HG02884 (cell line): ENCODE measurements around the gene RTN4RL1.
A peak's percentile ranks its signal among the peaks of the same experiment; 100 is the strongest.

Experiments used
- ATAC-seq: cut with Tn5 transposase; IDR thresholded peaks from one replicate; pipeline ENCODE4 v1.9.1; 2021; ENCODE audit warnings: mild to moderate bottlenecking, moderate library complexity; ENCODE audit not compliant: unreplicated experiment

The RTN4RL1 gene

GRCh38 chr17:2047590-2047989 lies 22.5 kb upstream of the RTN4RL1 start:
- ATAC-seq = no peak

- no peak for ATAC-seq
Measured at GRCh38 chr17:2044263-2044894, 19.2 kb upstream of the RTN4RL1 start.

GRCh38 chr17:2043785-2044184 lies 18.7 kb upstream of the RTN4RL1 start:
- ATAC-seq = no peak

GRCh38 chr17:2042933-2043332 lies 17.8 kb upstream of the RTN4RL1 start:
- no peak for ATAC-seq

GRCh38 chr17:2042390-2042847 lies 17.3 kb upstream of the RTN4RL1 start:
- no peak for ATAC-seq

- peak; percentile 83 for ATAC-seq
Measured at GRCh38 chr17:2041561-2042389, 16.6 kb upstream of the RTN4RL1 start, which contains the start of gene OVCA2. Gene OVCA2 (plus strand): TSS chr17:2042022. CDS start chr17:2042048, 26 bp downstream.

- no peak for ATAC-seq
Measured at GRCh38 chr17:2040942-2041560, 15.9 kb upstream of the RTN4RL1 start.

- no peak for ATAC-seq
Measured at GRCh38 chr17:2040219-2040827, 15.2 kb upstream of the RTN4RL1 start.

GRCh38 chr17:2037155-2037554 lies 12.0 kb upstream of the RTN4RL1 start:
- no peak for ATAC-seq

- ATAC-seq = no peak
Measured at GRCh38 chr17:2035541-2036488, 10.7 kb upstream of the RTN4RL1 start.

GRCh38 chr17:2034806-2035540 lies 9.8 kb upstream of the RTN4RL1 start:
- ATAC-seq = no peak

- no peak for ATAC-seq
Measured at GRCh38 chr17:2034157-2034556, 9.0 kb upstream of the RTN4RL1 start.

- ATAC-seq = no peak
Measured at GRCh38 chr17:2033153-2033552, 8.0 kb upstream of the RTN4RL1 start.

- no peak for ATAC-seq
Measured at GRCh38 chr17:2030779-2031163, 5.6 kb upstream of the RTN4RL1 start.

GRCh38 chr17:2029911-2030778 lies 5.0 kb upstream of the RTN4RL1 start, which contains the start of gene DPH1:
Gene DPH1 (plus strand): TSS chr17:2030153. CDS start chr17:2030170, 17 bp downstream.
- no peak for ATAC-seq

- ATAC-seq = no peak
Measured at GRCh38 chr17:2028737-2029136, 3.6 kb upstream of the RTN4RL1 start.

- ATAC-seq = no peak
Measured at GRCh38 chr17:2028234-2028614, 3.1 kb upstream of the RTN4RL1 start.

GRCh38 chr17:2027528-2028233 lies 2.5 kb upstream of the RTN4RL1 start:
- ATAC-seq = no peak
